ENCODE data around the gene ERP27.

GRCh38 chr12:14900521-14901227, 37.7 kb downstream of the ERP27 start:
- TF ChIP-seq SUZ12 (IDR thresholded peaks at IDR 0.05; ENCODE audit: extremely low read depth, insufficient read depth, insufficient read length) (no peak), ZNF274 (IDR thresholded peaks at IDR 0.05; ENCODE audit: low read depth, low read length) (no peak), YY1 (IDR thresholded peaks at IDR 0.05; ENCODE audit: insufficient read depth, insufficient read length) (no peak)

Measured in NT2/D1 (cell line).